ENCODE measurements around the gene XYLT1.

The XYLT1 gene

DNA sequence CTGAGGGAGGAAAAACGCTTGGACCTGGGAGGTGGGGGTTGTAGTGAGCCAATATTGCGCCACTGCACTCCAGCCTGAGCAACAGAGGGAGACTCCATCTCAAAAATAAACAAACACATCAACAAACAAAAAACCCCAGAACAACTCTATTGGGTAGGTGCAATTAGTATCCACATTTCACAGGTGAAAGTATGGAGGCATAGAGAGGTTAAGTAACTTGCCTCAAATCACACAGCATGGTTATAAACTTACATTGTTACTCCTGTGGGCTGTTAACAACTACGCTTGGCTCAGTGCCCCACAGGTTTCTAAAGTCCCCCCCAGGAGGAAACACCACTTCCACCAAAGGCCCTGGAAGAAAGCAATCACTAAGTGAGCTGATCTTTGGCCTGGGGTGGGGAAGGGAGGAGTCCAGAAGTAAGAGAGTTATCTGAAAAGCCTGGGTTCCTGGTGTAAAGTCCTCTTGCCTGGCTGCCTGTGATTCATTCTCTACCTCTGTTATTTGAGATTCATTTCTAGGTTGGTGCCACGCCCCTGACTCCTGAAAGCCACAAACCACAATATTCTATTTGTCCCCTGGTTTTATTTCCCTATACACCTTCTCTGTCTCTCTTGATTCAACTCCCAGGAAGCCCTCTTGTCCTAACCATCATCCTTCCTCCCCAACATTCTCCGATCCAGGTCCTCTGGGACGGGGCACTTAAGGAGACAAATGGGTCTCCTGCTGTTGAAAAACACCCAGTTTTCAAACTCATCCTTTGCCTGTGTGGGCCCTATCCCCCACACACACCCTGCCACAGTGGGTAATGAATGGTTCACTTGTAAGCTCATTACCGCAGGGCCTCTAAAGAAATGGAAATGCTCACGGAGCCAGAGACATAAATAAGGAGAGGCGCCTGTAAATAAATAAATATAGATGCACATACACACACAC, 195.4 kb downstream of the XYLT1 start:
- no peak for DNase-seq

DNA sequence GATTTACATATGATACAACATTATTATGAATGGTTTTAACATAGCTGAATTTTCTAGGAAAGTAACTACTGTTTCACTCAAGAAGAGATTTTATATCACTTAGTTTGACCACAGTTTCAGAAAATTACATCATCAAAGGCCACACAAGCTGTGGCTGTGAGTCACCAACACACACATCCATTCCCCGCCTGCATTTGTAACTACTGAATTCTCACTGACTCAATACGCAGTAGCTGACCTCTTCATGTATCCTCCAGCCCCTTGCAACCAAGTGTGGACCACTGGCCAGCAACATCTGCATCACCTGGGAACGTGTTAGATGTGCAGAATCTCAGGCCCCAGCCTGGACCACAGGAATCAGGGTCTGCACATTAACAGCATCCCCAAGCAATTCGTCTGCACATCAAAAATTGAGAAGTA, 197.6 kb downstream of the XYLT1 start:
- DNase-seq, result no peak

DNA sequence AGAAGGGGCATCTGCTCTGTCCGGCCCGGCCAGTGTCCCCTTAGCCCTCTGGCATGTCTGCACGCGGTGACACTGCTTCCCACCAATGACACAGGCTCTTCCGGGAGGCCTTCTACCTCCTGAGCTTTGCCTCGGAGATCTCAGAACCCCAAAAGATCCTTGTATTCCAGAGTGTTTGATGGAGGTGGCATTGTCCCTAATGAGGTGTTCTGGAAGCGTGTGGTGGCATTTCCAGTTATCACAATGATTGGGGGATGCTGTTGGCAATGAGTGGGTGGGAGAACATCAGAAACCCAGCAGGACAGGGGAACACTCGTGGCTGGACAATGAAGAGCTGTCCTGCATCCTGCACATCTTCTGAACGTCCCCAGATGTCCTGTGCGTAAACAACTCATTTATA, 198.0 kb downstream of the XYLT1 start:
- DNase-seq, result no peak

DNA sequence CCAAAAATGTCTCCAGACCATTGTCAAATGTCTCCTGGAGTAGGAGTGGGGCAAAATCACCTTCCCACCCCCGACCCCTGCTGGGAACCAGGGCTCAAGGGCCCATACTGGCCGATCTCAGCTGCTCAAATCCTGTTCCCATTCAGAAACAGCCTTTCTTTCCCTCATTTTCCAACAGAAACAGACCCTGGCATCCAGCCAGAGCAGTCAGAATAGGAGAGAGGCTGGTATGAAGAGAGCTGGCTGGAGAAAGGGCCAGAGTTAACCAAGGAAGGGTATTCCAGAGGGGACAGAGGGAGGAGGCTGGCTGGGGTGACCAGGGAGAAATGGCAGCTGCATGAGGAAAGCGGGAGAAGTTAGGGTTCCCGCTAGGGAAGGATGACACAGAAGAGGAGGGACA, 199.1 kb downstream of the XYLT1 start:
- no peak for DNase-seq

DNA sequence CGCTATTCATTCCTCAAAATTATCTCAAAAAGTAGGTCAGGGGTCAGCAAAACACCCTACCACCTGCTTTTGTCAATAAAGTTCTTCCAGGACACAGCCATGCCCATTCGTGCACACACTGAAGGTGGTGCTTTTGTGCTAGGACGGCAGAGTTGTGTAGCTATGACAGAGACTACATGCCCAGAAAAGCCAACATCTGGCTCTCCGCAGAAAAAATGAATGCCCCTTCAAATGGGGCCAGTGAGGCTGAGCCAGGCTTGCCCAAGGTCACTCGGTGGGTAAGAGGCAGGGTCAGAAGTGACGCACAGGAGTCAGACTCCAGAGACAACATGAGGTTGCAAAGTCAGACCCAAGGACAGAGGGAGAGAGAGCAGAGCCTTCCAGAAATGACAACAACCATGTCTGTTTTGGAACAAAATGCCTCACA, 200.1 kb downstream of the XYLT1 start:
- DNase-seq, result no peak

DNA sequence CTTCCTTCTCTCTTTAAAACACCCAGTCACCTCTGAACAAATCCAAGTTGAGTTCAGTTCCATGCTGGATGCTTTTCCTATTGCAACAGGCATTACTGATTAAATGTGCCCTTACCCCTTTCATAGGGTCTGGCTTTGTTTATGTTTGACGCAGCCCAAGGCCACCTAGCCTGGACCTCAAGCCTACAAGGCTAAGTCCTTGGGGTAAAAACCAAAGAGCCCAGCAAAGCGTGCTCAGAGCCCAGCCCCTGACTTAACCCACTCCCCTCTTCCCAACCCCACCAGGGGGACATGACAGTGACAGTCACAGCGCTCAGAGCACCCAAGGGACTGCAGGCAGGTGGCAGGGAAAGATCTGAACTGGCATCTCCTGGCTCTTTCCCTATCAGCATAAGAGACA, 200.6 kb downstream of the XYLT1 start:
- no peak for DNase-seq

DNA sequence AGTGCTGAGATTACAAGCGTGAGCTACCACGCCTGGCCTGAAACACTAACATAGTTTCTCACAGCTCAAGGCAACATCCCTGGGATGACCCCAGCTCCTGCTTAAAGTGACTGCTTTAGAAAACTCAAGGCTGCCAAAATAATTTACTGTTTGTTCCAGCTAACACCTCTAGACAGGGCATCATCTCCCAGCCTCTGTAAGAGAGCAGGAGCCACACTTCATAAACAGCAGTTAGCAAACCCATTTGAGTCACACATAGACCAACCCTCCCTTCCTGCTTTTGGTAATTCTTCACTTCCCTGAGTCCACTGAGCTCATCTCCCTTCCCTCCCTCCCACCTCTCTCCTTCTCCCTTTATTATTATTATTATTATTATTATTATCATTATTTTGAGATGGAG, 201.3 kb downstream of the XYLT1 start:
- no peak for DNase-seq

DNA sequence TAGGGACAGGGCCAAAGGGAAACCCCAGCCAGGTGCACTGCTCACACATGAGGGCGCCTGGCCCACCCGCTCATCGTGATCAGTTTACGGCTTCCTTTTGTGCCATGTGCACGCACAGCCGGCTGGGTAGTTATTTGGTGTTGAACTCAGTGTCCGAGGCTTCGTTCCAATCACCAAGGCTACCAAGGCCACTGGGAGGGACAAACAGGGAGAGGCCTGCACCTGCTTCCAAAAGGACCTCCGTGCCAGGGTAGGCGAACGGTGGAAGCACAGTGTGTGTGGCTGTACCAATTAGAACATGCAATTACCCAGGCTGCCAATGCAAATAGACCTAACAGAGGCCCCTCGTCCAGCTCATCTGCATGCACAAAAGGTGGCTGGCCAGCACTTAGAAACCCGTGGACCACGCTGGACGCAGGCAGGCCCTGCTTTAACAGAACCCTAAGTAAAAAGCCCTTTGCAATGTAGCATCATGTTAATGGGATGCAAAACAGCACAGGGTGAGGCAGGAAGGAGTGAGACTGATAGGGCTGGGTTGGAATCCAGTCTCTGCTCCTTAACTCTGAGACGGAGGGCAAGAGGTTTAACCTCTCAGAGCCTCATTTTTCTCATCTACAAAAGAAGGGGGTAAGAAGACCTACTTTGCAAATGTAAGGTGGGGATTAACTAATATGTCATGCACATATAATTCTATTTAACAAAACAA, 204.0 kb downstream of the XYLT1 start:
- DNase-seq, result no peak

DNA sequence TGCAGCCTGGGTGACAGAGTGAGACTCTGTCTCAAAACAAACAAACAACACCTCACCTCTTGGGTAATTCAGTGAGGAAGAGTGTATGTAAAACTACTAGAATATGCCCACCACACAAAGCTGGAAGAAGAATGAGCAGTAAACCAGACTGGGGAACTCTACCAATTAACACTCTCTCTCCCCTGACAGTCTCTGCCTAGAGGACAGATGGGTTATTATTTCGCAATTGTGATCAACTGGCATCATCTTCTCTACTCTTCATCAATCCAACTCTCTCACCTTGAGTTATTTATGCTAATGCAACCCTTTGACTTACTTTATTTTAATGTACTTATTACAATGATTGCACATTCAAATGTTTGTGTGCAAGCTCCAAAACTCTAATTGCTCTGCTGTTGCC, 205.6 kb downstream of the XYLT1 start:
- no peak for DNase-seq

DNA sequence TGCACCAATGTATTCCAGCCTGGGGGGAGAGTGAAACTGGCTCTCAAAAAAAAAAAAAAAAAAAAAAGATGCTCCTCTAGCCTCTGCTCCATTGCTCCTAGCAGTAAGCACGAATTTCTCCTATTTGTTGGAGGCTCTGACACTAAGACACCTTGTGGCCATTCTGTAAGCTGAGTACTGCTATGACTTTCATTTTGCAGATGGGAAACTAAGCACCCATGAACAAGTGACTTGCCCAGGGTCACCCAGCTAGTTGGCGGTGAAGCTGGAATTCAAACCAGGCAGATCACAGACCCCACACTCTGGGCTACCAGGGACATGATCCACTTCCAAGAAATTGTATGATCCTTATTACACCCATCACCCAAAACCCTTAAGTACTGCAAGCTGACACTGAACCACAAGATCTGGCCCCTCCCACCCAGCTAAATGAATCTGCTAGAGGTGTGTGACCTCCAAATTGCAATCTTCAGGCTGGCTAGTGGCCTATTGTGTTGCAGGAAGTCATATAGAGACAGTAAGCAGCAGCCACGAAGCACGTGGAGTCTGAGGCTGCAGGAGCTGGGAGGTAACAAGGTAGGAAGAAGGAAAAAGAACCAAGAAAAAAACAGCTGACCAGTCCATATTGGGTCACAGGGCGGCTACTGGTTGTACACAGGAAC, 209.4 kb downstream of the XYLT1 start:
- no peak for DNase-seq

DNA sequence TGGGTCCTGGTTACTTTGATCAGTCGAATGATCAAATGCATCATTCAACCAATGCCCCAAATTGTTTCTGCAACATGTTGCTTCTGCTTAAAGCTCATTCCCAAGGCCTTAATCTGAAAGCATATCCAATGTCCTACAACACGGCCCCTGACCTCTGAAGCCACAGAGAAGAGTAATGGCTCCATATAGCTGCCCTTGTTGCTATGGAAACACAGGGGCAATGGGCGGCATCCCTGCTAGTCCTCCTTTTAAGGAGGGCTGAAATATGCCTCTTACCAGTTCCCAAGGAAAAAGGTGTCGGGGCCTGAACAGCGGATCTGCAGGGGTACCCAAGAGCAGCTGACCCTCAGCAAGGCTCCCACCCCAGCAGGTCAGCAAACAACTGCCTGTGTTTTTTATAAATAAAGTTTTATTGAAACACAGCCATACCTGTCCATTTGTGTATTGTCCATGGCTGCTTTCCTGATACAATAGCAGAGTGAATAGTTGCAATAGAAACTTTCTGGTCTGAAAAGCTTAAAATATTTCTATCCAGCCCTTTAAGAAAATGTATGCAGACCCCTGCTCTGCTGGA, 210.4 kb downstream of the XYLT1 start:
- no peak for DNase-seq

DNA sequence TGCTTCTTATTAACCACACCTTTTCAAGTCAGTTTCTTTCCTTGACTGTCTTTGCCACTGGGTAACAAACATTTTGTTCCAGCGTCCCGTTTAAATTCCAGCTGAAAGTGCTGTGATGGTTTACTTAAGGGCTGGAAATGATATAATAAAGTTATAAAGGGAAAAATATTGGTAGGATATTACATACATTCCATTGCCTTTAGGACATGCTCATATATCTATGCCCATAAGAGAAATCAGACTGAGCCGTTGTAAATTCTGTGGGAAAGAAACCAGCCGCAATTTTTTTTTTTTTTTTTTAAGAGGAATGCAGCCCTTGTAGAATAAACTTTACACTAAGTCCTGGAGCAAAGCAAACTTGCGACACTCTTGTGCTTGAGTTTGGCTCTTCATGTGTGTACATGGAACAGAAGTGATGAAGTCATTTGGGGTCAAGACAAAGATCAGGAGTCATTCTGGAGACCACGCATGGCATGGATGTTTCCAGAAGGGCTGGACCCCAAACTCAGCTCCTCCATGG, 210.9 kb downstream of the XYLT1 start:
- DNase-seq, result no peak

DNA sequence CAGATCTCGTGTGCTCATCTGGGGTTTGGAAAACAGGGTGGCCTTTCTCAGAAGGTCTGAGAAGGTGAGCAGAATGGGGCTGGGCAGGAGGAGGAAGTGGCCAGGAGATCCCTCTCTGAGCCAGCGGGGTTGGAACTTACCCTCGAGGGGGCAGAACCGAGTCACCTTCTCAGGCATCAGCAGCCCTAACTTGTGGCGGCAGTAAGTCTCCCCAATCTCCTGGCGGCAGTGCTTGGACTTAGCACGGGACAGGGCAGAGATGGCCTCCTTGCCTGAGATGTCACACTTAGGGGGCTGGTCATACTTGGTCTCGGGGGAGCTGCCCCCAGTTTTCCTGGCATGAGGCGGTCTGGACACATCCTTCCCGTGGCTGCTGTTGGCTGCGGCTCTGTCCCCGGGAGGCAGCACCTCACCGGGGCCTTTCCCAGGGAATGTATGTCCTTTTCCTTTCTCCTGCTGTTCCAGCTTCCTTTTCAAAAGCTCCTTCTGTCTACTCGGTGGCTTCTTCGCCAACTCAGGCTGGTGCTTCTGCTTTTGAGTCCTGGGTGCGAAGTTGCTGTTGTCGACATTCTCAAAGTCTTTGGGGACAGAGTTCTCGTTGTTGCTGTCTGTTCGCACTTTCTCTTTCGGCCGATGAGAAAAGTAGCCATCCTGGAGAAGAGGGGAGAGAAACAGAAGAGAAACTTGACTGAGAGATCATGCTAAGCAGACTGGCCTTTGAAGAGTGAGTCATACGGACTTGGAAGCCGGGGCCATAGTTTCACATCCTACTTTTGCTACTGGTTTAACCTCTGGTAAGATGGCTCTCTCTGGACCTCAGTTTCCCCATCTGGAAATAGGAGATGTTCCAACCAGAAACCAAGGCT, 211.7 kb downstream of the XYLT1 start:
- no peak for DNase-seq

DNA sequence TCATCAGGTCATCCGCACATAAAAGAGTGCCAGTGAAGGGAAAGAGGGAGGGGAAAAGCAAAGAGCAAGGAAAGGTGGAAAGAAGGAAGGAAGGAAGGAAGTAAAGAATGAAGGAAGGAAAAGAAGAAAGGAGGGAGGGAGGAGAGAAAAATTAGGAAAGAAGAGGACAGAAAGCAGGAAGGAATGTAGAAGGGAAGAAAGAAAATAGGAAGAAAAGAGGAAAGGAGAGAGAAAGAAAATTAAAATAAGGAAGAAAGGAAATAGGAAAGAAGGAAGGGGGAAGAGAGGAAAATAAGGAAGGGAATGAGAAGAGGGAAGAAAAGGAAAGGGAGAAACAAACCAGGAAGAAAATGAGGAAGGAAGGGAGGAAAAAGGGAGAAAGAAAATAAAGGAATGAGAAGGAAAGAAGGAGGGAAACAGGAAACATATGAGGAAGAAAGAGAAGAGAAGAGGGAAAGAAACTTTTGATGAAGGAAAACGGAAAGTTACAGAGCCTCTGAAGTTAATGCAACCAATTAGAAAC, 212.6 kb downstream of the XYLT1 start:
- no peak for DNase-seq

DNA sequence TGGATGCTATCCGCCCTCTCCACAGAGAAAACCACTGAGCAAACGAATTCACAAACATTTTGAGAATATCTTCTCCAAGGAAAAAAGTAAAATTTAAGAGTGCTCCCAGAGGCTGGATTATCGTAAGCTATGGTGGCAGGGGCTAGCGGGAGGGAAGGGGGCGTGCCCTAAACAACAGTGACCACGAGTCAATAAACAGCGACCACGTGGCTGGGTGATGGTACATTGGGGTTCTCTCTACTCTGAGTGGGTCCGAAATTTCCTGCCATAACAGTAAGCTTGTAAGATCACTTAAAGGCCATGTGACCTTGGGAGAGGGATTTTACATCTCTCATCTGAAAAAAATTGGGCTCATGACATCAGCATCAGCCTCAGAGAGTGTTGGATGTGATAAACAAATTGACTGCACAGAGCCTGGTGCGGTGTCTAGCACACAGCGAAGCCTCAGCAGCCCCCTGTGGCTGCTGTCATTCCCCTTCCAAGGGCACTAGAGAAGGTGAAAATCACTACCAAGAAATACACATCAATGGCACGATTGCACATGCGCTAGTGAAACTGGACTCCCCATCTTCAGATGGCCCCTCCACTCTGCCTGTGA, 213.2 kb downstream of the XYLT1 start:
- no peak for DNase-seq

DNA sequence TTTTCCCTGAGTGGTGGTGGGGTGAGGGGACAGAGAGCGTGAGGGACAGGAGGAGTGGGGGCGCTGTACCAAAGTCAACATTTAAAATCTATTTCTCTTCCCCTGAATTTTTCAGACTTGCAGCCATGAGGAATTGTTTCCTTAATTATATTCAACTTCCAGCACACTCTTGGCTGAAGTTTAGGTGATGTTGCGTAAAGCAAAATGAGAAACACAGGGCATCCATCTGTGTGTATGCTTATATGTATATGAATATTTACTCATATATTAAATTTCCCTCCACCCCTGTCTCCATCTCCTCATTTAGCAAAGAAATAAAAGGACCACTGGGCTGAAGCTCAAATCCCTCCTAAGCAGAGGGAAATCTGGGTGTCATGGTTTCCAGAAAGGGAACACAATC, 218.1 kb downstream of the XYLT1 start:
- DNase-seq, result no peak

DNA sequence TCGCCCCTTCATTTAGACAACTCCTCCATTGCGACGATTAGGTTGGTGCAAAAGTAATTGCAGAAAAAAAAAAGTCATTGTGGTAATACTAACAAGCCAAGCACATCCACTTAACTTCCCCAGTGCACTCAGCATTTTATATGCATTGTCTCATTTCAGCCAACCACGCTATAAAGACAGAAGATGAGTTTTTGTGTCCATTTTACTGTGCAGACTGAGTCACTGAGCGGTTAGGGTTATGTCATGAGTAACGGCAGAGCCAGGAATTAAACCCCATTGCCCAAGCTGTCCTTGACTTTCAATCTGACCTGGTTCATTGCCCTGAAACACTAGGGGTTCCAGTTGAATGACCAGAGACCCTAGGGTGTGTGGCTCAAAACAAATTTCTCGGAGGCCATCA, 218.7 kb downstream of the XYLT1 start:
- no peak for DNase-seq

DNA sequence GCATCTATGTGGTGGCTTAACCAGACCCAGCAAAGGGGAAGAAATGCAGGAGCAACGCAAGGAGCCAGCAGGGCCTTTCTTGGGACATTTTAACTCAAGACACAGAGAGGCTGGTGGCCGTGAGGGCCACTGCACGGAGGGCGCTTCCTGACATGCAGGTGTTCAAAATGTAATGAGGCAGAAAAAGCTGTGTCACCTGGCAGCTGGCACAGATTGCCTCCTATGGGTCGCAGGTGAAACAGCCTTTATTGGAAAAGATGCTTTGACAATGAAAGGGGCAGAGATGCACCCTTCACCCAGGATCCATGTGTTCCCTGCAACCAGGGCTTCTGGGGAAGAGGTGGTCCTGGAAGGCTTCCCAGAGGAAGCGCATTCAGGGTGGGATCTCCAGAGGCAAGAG, 219.3 kb downstream of the XYLT1 start:
- no peak for DNase-seq

DNA sequence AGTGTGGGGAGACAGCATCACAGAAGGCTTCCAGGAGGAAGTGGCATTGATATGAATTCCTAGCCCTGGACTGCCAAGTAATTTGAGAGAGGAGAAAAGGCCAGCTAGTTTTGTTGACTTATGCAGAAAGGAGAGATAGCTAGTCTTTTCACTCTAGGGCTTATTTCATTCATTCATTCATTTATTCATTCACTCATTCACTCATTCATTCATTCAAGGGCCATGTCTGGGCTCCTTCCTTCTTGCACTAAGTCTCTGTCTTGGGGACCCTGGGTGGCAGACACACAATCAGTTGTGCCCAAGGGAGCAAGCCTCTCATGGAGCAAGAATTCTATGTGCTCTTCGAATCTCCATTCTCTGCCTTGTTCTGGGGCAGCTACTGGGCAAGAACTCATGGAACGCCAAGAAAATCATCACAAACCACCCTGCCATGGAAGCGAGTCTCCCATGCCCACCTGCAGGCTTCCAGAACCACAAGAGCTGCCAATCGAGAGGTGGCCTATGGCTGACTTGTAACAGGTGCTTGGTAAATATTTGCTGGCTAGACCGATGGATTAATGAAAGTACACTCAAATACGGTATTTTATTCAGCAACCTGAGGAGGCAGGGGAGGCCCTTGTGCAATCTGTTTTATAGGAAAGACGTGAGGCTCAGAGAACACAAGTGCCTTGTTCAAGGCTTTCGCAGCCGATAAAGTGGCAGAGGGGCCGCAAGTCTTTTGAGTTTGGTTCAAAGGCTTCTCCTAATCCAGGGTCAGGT, 223.6 kb downstream of the XYLT1 start:
- DNase-seq, result no peak

DNA sequence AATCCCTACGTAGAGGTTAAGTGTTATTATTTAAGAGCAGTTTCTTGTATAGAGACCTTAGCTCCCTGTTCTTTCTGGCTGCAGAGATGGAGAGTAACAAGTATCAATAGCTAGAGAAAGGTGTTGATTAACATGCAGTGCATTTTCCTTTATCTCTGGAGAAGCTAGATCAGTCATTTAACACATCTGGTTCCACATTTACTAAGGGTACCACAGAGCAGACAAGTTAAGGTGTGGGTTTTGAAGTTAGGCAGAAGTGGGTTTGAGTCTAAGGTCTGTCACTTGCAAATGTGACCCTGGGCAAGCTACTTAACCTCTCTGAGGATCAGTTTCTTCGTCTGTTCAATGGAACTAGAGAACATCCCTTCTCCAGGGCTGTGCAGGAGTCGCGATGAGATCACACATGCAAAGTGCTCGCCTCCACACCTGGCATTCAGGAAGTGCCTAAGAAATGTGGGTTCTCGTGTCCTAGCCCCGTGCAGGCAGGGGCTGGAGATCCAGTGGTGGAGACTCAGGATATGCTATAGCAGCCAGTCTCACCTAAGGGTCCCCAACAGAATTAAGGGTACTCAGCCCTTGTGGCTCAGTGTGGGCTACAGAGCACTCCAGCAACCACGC, 224.4 kb downstream of the XYLT1 start:
- no peak for DNase-seq

Measured in retina (tissue), 1 donor.